IMR-90 (cell line): ENCODE results near the gene GFY. TPM values are rescaled to one million over a fixed set of nuclear protein-coding genes. Genes with fewer than 3 reads are reported as not detected.

Experiments
- ATAC-seq: fragments of 200-7000 bp; cut with Tn5 transposase; 2 replicates; pipeline ENCODE4 v1.9.1; 2020; ENCODE audit warnings: low read depth, mild to moderate bottlenecking, moderate library complexity
- BruUV-seq: library from RNA; stranded (reverse); fragments of 400-500 nt; replicated peaks from 2 replicates; lab custom pipeline; 2021; lab: Mats Ljungman, UMichigan
- CTCF ChIA-PET: fragments of 300-600 bp; formaldehyde crosslinking; extraction: SDS; loops from one replicate; lab custom pipeline; 2021; ENCODE audit warnings: antibody characterized with exemption; lab: Yijun Ruan, JAX
- POLR2A ChIA-PET: fragments of 300-600 bp; sonication (Branson Sonifier 250); formaldehyde crosslinking; loops from one replicate; lab custom pipeline; 2022; ENCODE audit warnings: antibody characterized with exemption; ENCODE audit not compliant: unreplicated experiment; lab: Charles Lee
- DNase-seq: peaks from one replicate; pipeline ENCODE4 v3.0.0; 2013
- H2AFZ ChIP-seq: replicated peaks from 2 replicates; pipeline ENCODE3; 2013; ENCODE audit warnings: low read length, mild to moderate bottlenecking; ENCODE audit not compliant: poor library complexity
- H2AK5ac ChIP-seq: 2 replicates; pipeline ENCODE4 v1.6.1; 2013; ENCODE audit warnings: low read depth, low read length, inconsistent platforms
- H2AK9ac ChIP-seq: replicated peaks from 2 replicates; pipeline ENCODE3; 2013; ENCODE audit warnings: mild to moderate bottlenecking, low read depth, low read length, moderate library complexity; ENCODE audit not compliant: poor library complexity
- H2BK120ac ChIP-seq: 2 replicates; pipeline ENCODE4 v1.6.1; 2013; ENCODE audit warnings: low read depth, low read length, inconsistent platforms
- H2BK15ac ChIP-seq: 3 replicates; pipeline ENCODE4 v1.6.1; 2013; ENCODE audit warnings: low read depth, low read length, inconsistent platforms
- H2BK20ac ChIP-seq: 2 replicates; pipeline ENCODE4 v1.6.1; 2013; ENCODE audit warnings: low read depth, mild to moderate bottlenecking, inconsistent platforms, low read length, moderate library complexity
- H2BK5ac ChIP-seq: 2 replicates; pipeline ENCODE4 v1.6.1; 2013; ENCODE audit warnings: mild to moderate bottlenecking, low read depth, low read length, inconsistent platforms; ENCODE audit not compliant: poor library complexity, severe bottlenecking
- H3K14ac ChIP-seq: replicated peaks from 2 replicates; pipeline ENCODE4 v1.6.1; 2013; ENCODE audit warnings: low read depth, low read length, inconsistent platforms
- H3K18ac ChIP-seq: 2 replicates; pipeline ENCODE4 v1.6.1; 2013; ENCODE audit warnings: low read depth, low read length, control low read depth
- H3K23ac ChIP-seq: 2 replicates; pipeline ENCODE4 v1.6.1; 2013; ENCODE audit warnings: low read depth, low read length, inconsistent platforms
- H3K27ac ChIP-seq: 2 replicates; pipeline ENCODE4 v1.5.1; 2013; ENCODE audit warnings: mild to moderate bottlenecking, control low read depth, low read length; ENCODE audit not compliant: insufficient read depth
- H3K27me3 ChIP-seq: 2 replicates; pipeline ENCODE4 v1.6.1; 2013; ENCODE audit warnings: low read length; ENCODE audit not compliant: control insufficient read depth, insufficient read depth
- H3K36me3 ChIP-seq: 2 replicates; pipeline ENCODE4 v1.6.1; 2013; ENCODE audit warnings: low read length, mixed read lengths; ENCODE audit not compliant: control insufficient read depth, insufficient read depth
- H3K4ac ChIP-seq: 2 replicates; pipeline ENCODE4 v1.6.1; 2013; ENCODE audit warnings: low read depth, low read length, inconsistent platforms
- H3K4me1 ChIP-seq: 2 replicates; pipeline ENCODE4 v1.6.1; 2013; ENCODE audit warnings: low read length, mixed read lengths; ENCODE audit not compliant: control insufficient read depth, insufficient read depth
- H3K4me2 ChIP-seq: 2 replicates; pipeline ENCODE4 v1.6.1; 2013; ENCODE audit warnings: low read depth, mild to moderate bottlenecking, control low read depth, low read length, moderate library complexity
- H3K4me3 ChIP-seq: 2 replicates; pipeline ENCODE4 v1.5.1; 2013; ENCODE audit warnings: low read depth, mild to moderate bottlenecking, control low read depth, low read length, moderate library complexity; ENCODE audit not compliant: insufficient read depth
- H3K56ac ChIP-seq: 2 replicates; pipeline ENCODE4 v1.6.1; 2013; ENCODE audit warnings: low read length, inconsistent platforms; ENCODE audit not compliant: insufficient read depth; ENCODE audit errors: extremely low read depth
- H3K79me1 ChIP-seq, 2 experiments: 2 replicates each; pipeline ENCODE4 v1.6.1; 2013; ENCODE audit warnings: low read length in 2 of 2, inconsistent platforms in 1 of 2, low read depth in 1 of 2
- H3K9ac ChIP-seq: 2 replicates; pipeline ENCODE4 v1.6.1; 2013; ENCODE audit warnings: low read depth, low read length, control low read depth
- H3K9me1 ChIP-seq: 2 replicates; pipeline ENCODE4 v1.6.1; 2013; ENCODE audit warnings: low read length, inconsistent platforms; ENCODE audit not compliant: insufficient read depth
- H3K9me3 ChIP-seq: 2 replicates; pipeline ENCODE4 v1.6.1; 2013; ENCODE audit warnings: low read length; ENCODE audit not compliant: control insufficient read depth, insufficient read depth
- H4K20me1 ChIP-seq: 2 replicates; pipeline ENCODE4 v1.6.1; 2013; ENCODE audit warnings: low read length, inconsistent platforms; ENCODE audit not compliant: insufficient read depth
- H4K5ac ChIP-seq: 2 replicates; pipeline ENCODE4 v1.6.1; 2013; ENCODE audit warnings: mild to moderate bottlenecking, low read depth, low read length, control low read depth
- H4K8ac ChIP-seq, 2 experiments: 2 replicates each; pipeline ENCODE4 v1.6.1; 2013; ENCODE audit warnings: low read depth in 2 of 2, low read length in 2 of 2, control low read depth in 1 of 2, inconsistent platforms in 1 of 2
- H4K91ac ChIP-seq: 2 replicates; pipeline ENCODE4 v1.6.1; 2013; ENCODE audit warnings: low read depth, low read length, inconsistent platforms; ENCODE audit not compliant: insufficient read depth
- BHLHE40 ChIP-seq: fragments of 150-350 bp; IDR thresholded peaks from 2 replicates; pipeline ENCODE4 v1.6.1; 2016; ENCODE audit warnings: mild to moderate bottlenecking, low read depth, low read length
- CEBPB ChIP-seq: IDR thresholded peaks from 2 replicates; pipeline ENCODE4 v1.6.1; 2012; ENCODE audit warnings: low read depth, low read length, improper control_type of control experiment
- FOS ChIP-seq: fragments of 150-350 bp; IDR thresholded peaks from 2 replicates; pipeline ENCODE4 v1.6.1; 2016; ENCODE audit warnings: low read depth, low read length
- NFE2L2 ChIP-seq: fragments of 150-350 bp; IDR thresholded peaks from 2 replicates; pipeline ENCODE4 v1.6.1; 2016; ENCODE audit warnings: low read depth, mild to moderate bottlenecking, low read length
- POLR2A ChIP-seq: IDR thresholded peaks from 2 replicates; pipeline ENCODE4 v1.6.1; 2012; ENCODE audit warnings: mild to moderate bottlenecking, low read depth, low read length
- RAD21 ChIP-seq: IDR thresholded peaks from 2 replicates; pipeline ENCODE4 v1.6.1; 2012; ENCODE audit warnings: low read length, improper control_type of control experiment
- RCOR1 ChIP-seq: IDR thresholded peaks from 2 replicates; pipeline ENCODE4 v1.6.1; 2012; ENCODE audit warnings: mild to moderate bottlenecking, low read length, improper control_type of control experiment; ENCODE audit not compliant: insufficient replicate concordance
- SMC3 ChIP-seq: fragments of 150-350 bp; IDR thresholded peaks from 2 replicates; pipeline ENCODE4 v1.6.1; 2016; ENCODE audit warnings: low read depth, mild to moderate bottlenecking, antibody characterized with exemption, low read length, moderate library complexity
- WGBS, 2 experiments: methylation state at CpG; one replicate each; pipeline versions ENCODE4 v1.1.5 to v1.1.7; 2013; ENCODE audit warnings: missing lambda C conversion rate in 2 of 2; ENCODE audit not compliant: insufficient read length in 1 of 2; ENCODE audit errors: extremely low coverage in 2 of 2; 5-methylcytosine and 5-hydroxymethylcytosine counted together
- dilution Hi-C: fragments of 300-500 bp; cut with HindIII; formaldehyde crosslinking; loops from one replicate; pipeline ENCODE4 v1.14.3; 2018; ENCODE audit warnings: low sequenced_read_pairs; ENCODE audit not compliant: unreplicated experiment
- in situ Hi-C: fragments of 300-500 bp; cut with MboI; formaldehyde crosslinking; loops from 3 replicates; pipeline ENCODE4 v1.14.3; 2019; ENCODE audit warnings: low sequenced_read_pairs, inconsistent platforms, mixed read lengths
- intact Hi-C: fragments of 100-400 bp; cut with micrococcal nuclease; formaldehyde crosslinking; loops from 2 replicates; pipeline ENCODE4 v1.10.0; 2022
- polyA plus RNA-seq, 3 experiments: library from polyadenylated mRNA; depleted of rRNA; stranded (reverse); fragments of >200 nt; gene quantifications; 2 replicates each; pipeline ENCODE4 v1.2.3, GENCODE V29; 2012; ENCODE audit warnings: low replicate concordance in 1 of 3
- total RNA-seq: library from RNA; depleted of rRNA; stranded (reverse); fragments of >200 nt; gene quantifications from 2 replicates; pipeline ENCODE4 v1.2.3, GENCODE V29; 2012
- TF ChIP-seq, protein P1 (sequence below): conservative IDR thresholded peaks from 2 replicates; pipeline ENCODE4 v1.5.1; 2012; ENCODE audit warnings: mild to moderate bottlenecking, low read depth, low read length, improper control_type of control experiment

GFY gene
- total and polyA plus RNA-seq, 2 of the 4 experiments (the other 2 are of a cell fraction), result not detected

DNA sequence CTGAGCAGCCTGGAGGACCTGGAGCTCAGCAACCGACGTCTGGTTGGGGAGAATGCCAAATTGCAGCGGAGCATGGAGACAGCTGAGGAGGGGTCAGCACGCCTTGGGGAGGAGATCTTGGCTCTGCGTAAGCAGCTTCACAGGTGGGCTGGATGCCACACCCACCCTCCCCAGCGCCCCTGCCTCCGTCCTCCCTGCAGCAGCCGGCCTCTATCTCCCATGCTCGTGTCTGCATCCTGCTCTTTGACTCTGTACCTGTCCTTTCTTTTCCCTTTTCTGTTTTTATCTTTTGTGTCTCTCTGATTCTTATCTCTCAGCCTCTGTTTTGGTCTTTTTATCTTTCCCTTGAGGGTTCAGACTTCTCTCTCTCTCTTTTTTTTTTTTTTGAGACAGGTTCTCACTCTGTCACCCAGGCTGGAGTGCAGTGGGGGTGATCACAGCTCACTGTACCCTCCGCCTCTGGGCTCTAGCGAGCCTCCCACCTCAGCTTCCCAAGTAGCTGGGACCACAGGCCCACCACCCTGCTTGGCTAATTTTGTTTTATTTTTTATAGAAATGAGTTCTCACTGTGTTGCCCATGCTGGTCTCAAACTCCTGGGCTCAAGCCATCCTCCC is 27.1 kb upstream of the GFY start (continued):
- TF ChIP-seq, protein P1, sequence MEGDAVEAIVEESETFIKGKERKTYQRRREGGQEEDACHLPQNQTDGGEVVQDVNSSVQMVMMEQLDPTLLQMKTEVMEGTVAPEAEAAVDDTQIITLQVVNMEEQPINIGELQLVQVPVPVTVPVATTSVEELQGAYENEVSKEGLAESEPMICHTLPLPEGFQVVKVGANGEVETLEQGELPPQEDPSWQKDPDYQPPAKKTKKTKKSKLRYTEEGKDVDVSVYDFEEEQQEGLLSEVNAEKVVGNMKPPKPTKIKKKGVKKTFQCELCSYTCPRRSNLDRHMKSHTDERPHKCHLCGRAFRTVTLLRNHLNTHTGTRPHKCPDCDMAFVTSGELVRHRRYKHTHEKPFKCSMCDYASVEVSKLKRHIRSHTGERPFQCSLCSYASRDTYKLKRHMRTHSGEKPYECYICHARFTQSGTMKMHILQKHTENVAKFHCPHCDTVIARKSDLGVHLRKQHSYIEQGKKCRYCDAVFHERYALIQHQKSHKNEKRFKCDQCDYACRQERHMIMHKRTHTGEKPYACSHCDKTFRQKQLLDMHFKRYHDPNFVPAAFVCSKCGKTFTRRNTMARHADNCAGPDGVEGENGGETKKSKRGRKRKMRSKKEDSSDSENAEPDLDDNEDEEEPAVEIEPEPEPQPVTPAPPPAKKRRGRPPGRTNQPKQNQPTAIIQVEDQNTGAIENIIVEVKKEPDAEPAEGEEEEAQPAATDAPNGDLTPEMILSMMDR, result no peak
- no peak for TF ChIP-seq BHLHE40
- no peak for TF ChIP-seq NFE2L2

DNA sequence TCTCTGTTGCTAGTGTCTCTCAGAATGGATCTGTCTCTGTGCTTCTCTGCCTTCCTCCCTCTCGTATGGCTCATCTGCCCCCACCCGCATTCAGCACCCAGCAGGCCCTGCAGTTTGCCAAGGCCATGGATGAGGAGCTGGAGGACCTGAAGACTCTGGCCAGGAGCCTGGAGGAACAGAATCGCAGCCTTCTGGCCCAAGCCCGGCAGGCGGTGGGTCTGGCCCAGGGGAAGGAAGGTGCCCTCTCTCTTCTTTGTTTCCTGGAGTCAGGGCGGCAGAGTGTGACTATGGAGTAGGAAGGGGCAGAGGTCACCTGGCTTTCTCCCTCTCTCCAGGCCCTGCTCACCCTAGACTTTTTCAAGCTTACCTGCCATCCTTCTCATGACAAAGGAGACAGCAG is 26.3 kb upstream of the GFY start:
- Histone ChIP-seq H3K23ac (no peak overlapping the region), H3K79me1 (no peaks in the 10 kb centered on the region), H2AFZ (no peak overlapping the region), H3K4ac (no peak overlapping the region), H3K18ac (no peak overlapping the region), H2BK15ac (no peak overlapping the region), H3K36me3 (no peaks in the 10 kb centered on the region), H2BK20ac (no peak overlapping the region), H2BK120ac (no peak overlapping the region), H3K9me1 (no peaks in the 10 kb centered on the region), H3K14ac (no peak overlapping the region), H3K4me2 (no peak overlapping the region), H3K4me3 (no peak overlapping the region), H3K56ac (no peak overlapping the region), H3K9ac (no peak overlapping the region), H4K91ac (no peak overlapping the region), H3K4me1 (peaks cover 6% of the 10 kb centered on the region; the same call in 1 of the 2 replicates), H4K20me1 (no peaks in the 10 kb centered on the region), H3K9me3 (no peaks in the 10 kb centered on the region), H3K27ac (no peak overlapping the region), H2AK9ac (no peak overlapping the region), H4K8ac (no peak overlapping the region), H3K27me3 (peaks cover 59% of the 10 kb centered on the region), H4K5ac (no peak overlapping the region), H2AK5ac (no peak overlapping the region), H2BK5ac (no peak overlapping the region)
- TF ChIP-seq POLR2A (no peak), RAD21 (no peak), SMC3 (no peak), CEBPB (no peak), FOS (no peak), RCOR1 (no peak)
- TF ChIP-seq, protein P1, result no peak
- ChIA-PET POLR2A (no interaction called here), CTCF (no interaction called here)
- dilution Hi-C loops, result no loop called here
- WGBS, 2 experiments, result no CpG with 5 or more reads among the region's 6 CpGs
- in situ Hi-C loops, result loop anchor here (10.0 kb wide), 1 partner anchor 46 kb away; the partner anchor contains the start of gene SLC17A7
- no peak for ATAC-seq
- DNase-seq, result no peak
- intact Hi-C loops, result no loop called here
- BruUV-seq, result no TSS peak
